NCI-H748 (cell line): ENCODE measurements around the gene KBTBD12.

Experiments
- DNase-seq: peaks from one replicate; lab custom pipeline; 2025; ENCODE audit not compliant: unreplicated experiment; lab: John Stamatoyannopoulos, UW

Gene KBTBD12

GRCh38 chr3:127984241-127984975 is 69.4 kb downstream of the KBTBD12 start:
- DNase-seq: no peak

DNA sequence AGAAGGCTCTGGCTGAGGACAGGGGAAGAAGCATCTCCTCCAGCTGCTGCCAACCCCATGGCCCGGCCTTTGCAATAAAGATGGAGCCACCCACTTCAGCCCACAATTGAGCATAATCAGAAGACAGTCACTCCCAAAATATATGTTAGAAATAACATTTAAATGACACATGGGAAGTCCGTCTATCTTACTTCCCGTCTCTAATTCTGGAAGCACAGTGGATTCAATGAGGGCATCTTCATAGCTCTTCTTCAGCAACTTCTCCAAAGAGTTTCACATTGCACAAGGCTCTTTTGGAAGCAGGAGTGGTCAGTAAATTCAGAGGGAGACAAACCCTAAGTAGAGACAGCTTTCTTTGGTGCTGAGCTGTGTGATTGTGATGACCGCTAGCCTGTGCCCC is 70.2 kb downstream of the KBTBD12 start:
- DNase-seq: no peak

DNA sequence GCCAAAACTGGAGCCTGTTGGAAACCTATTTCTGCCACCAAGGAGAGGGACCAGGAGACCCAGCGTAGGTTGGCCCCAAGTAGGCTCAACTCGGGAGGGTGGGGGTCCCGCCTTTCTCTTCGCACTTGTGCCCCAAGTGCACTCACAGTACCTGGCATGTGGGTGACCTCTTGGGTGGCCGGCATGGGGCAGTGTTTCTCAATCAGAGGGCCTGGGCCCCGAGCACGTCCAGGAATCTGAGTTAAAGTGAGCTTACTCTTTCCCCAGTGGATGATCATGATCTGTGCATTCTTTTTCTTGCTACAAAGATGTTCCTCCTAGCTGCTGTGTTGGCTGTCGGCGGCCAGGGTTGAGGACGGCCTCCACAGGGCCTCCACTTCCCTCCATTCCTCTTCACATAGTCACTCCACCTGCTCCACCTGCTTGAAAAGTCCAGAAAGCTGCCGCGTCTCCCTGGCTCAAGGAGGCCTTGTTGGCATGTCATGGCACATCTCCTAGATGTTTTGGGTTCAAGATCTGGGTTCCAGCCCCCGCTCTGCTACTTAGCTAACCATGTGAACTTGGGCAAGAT is 70.7 kb downstream of the KBTBD12 start:
- DNase-seq: no peak

GRCh38 chr3:127986803-127987202 is 71.8 kb downstream of the KBTBD12 start:
- DNase-seq: no peak

DNA sequence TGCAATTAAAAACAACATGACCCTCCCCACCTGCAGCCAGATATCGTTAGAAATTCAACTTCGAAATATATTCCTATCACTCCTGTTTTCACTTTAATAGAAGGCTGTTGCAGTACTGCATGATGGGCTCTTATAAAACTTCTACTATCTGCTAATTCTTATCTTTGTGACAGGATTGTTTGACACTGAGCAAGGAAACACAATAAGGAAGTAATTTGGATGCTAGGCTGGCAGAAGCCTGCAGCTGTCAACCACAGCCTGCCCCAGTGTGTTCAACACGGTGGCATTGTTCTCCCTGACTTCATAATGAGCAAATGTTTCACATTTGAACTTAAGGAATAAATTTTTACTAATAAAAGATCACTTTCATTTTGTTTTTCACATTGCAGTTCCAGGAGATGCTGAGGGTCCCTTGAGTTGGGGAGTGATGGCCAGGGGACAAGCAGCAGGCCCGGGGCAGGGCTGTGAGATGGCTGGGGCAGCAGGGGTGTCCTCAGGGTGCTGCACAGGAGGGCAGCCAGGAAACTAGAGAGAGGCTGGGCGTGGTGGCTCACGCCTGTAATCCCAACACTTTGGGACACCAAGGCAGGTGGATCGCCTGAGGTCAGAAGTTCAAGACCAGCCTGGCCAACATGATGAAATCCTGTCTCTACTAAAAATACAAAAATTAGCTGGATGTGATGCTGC is 72.4 kb downstream of the KBTBD12 start:
- no peak for DNase-seq

- no peak for DNase-seq
Measured at GRCh38 chr3:127988770-127989557, 73.9 kb downstream of the KBTBD12 start.

GRCh38 chr3:127990051-127990450 is 75.0 kb downstream of the KBTBD12 start:
- DNase-seq: no peak

- no peak for DNase-seq
Measured at GRCh38 chr3:127990461-127990860, 75.4 kb downstream of the KBTBD12 start.

- DNase-seq: no peak
Measured at GRCh38 chr3:127991251-127991650, 76.2 kb downstream of the KBTBD12 start.

GRCh38 chr3:127991681-127992080 is 76.6 kb downstream of the KBTBD12 start:
- no peak for DNase-seq

- no peak for DNase-seq
Measured at GRCh38 chr3:127992127-127992526, 77.1 kb downstream of the KBTBD12 start.

GRCh38 chr3:127994011-127994410 is 79.0 kb downstream of the KBTBD12 start:
- no peak for DNase-seq

DNA sequence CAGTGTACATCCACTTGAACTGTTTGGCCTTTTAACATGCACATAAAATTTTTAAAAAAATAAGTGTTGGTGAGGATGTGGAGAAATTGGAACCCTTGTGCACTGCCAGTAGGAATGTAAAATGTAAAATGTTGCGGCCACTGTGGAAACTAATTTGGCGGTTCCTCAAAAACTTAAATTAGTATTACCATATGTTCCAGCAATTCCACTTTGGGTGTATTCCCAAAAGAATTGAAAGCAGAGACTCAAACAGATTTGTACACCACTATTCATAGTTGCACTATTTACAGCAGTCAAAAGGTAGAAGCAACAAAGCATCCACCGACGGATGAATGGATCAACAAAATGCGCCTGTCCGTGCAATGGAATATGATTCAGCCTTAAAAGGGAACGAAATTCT is 82.0 kb downstream of the KBTBD12 start:
- DNase-seq: no peak

DNA sequence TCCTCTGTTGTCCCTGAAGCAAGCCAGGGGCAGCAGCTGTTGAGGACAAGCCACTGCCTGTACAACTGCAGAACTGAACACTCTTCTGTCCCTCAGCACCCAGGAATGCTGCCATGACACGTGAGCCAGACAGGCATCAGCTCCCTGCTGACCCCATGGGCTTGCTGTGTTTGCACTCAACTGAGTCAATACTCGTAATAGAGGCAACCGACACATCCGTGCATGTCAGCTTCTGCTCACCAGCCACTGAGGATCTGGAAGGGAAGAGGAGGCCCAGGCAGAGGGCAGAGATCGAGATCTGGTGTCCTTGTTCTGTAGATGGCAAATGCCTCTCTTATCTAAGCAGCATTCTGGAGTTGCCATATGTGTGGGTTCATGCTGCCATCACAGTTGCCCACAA is 82.9 kb downstream of the KBTBD12 start:
- DNase-seq: peak; percentile 7

GRCh38 chr3:127998596-127998995 is 83.6 kb downstream of the KBTBD12 start:
- DNase-seq: no peak

DNA sequence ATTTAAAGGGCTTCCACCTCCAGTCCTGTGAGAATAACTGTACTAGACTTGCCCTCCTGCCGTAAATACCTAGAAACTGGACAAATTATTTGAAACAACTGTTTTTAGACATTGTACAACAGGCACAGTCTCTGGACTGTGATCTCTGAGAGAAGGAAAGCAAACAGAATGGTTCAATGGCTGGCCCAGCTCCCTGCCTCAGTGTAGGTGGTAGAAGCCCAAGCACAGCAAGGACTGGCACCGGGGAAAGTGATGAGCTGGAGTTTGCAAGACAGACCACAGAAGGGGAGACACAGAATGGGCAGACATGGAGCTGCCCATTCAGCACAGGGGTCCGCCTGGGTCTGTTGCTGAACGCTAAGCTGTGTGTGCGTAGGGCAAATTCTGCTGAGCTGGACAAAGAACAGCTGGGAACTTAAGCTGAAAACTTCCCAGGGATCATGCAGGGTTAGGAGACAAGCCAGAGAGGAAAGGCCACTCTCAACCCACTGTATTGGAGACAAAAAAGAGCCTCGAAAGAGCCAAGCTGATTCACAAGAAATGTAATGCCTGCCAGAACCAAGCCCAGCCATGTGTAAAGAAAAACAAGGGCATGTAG is 84.6 kb downstream of the KBTBD12 start:
- DNase-seq: no peak

- no peak for DNase-seq
Measured at GRCh38 chr3:128001576-128001975, 86.5 kb downstream of the KBTBD12 start.

DNA sequence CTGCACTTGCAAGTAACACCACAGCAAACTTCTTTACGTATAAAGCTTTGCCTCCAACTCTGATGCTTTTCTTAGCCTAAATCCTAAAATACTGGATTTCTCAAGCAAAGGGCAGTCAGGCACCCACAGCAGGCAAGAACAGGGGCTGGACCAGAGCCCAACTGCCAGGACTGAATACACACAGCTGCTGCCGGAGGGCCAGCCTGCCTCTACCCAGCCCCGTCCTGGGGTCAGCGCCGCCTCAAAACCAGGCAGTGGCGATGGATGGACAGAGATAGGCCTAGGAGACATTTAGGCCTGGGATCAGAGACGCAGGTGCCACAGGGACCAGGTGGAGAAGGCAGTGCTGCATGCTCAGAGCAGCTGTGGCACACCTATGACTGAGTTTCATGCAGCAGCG is 89.6 kb downstream of the KBTBD12 start:
- no peak for DNase-seq

- DNase-seq: no peak
Measured at GRCh38 chr3:128006061-128007032, 91.3 kb downstream of the KBTBD12 start.

GRCh38 chr3:128007033-128007424 is 92.0 kb downstream of the KBTBD12 start:
- no peak for DNase-seq
